ENCODE measurements around the gene LPIN3. TPM values are rescaled to one million over a fixed set of nuclear protein-coding genes. Genes with fewer than 3 reads are reported as not detected.

The LPIN3 gene, protein sequence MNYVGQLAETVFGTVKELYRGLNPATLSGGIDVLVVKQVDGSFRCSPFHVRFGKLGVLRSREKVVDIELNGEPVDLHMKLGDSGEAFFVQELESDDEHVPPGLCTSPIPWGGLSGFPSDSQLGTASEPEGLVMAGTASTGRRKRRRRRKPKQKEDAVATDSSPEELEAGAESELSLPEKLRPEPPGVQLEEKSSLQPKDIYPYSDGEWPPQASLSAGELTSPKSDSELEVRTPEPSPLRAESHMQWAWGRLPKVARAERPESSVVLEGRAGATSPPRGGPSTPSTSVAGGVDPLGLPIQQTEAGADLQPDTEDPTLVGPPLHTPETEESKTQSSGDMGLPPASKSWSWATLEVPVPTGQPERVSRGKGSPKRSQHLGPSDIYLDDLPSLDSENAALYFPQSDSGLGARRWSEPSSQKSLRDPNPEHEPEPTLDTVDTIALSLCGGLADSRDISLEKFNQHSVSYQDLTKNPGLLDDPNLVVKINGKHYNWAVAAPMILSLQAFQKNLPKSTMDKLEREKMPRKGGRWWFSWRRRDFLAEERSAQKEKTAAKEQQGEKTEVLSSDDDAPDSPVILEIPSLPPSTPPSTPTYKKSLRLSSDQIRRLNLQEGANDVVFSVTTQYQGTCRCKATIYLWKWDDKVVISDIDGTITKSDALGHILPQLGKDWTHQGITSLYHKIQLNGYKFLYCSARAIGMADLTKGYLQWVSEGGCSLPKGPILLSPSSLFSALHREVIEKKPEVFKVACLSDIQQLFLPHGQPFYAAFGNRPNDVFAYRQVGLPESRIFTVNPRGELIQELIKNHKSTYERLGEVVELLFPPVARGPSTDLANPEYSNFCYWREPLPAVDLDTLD
- total RNA-seq: 5.9 and 7.0 TPM in 2 replicates

DNA sequence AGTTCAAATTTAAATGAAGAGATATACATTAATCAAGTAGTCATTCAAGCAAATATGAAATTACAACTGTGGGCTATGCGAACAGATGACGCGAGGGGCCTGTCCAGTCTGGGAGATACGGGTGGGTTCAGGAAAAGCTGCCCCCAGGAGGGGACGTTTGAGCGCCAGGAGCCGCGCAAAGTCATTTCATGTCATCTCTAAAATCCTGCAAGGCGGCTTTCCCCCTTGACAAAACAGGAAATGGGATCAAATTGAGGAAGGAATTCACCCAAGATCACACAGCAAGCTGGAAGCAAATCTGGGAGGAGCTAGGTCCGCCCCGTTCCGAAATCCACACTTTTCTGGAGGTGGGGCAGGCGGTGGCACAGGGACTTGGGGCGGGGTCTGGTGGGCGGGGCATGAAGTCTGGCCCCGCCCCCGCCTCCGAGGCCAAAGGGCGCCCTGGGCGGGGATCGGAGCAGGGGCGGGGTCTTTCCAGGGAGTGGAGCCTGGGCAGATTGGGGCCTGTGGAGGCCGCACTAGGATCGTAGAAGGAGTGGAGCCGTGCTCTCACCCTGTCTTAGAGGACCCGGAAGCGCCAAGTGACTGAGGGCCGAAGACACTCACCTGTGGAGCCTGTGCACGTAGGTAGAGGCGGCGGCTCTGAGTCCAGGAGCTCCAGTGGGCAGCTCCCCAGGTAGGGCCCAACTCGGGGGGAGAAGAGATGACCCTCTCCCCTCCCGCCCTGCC lies at the start of gene LPIN3:
Gene LPIN3 (plus strand): TSS at position 495 of the 729 bp plus-strand sequence. CDS start 4,983 bp downstream, outside the sequence.

DNA sequence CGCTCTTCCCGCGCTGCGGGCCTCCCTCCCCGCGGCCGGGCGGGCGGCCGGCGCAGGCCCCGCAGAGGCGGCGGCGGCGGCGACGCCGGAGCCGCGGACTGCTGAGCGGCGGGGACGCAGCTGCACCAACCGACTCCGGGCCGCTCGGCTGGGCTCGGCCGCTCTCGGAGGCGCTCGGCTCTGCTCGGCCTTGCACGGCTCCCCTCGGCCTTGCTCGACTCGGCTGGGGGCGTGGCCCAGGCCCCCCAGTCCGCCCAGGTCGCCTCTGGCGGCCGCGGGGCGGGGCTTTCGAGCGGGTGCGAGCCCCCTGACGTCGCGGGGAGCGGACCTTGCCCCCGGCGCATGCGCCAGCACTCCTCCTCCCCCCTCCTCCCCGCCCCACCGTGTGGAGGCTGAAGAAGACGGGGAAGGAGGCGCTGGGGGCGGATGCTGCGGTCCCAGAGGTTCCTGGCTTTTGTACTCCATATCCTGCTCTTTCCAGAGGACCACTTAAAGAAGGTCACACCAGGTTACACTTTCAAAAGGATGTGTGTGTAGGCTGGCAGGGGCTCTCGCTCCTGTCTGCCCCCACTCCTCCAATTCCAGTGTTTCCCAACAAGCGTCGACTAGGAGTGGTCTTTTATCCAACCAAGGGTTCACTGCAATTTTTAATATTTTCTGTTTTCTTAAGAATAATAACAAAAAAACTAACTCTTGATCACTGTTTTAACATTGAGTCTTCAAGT lies 22.9 kb upstream of the LPIN3 start, which contains the start of gene ZHX3:
Gene ZHX3 (minus strand): TSS at position 186 of the 725 bp plus-strand sequence. CDS start 112,815 bp downstream, outside the sequence.

DNA sequence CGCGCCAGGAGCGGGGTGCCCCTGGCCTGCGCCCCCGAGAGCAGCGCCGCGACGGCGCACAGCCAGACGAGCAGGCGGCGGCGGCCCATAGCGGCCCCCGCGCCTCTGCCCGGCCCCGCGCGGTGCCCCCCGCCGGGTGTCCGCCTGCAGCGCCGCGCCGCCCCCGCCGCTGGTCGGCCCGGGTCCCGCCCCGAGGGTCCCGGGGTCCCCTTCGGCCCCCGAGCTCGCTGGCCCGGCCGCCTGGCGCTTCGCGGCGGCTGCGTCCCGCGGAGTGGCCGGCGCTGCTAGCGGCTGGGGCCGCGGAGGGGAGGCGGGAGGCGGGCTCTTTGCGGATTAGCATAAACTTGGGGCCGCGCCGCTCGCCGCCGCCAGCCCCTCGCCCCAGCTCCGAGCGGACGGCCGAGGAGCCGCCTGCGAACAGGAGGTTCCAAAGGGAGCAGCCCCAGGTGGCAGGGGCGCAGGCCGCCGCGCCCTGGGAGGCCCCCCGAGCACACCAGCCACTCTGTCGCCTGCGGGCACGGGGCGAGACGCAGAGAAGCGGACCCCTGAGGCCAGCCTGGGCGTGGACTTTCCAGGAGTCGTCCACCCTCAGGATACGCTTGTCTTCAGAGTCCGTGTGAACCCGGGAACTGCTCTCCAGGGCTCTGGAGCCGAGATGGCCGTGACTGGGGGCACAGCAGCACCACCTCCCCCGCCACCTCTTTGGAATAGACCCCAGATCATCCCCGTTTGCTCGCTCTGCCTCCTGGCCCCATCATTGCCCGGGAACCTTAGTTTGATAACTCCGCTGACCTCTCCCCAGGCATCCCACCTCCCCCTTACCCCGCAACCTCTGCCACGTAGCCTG lies 26.1 kb downstream of the LPIN3 start, which contains the start of gene EMILIN3:
Gene EMILIN3 (minus strand): TSS at position 273 of the 847 bp plus-strand sequence. CDS start 184 bp downstream, at position 89.

Other genes starting within 250 kb of the LPIN3 start
- gene PLCG1, start 203.3 kb upstream of the LPIN3 start, total RNA-seq: 82.8 and 110 TPM in 2 replicates
- gene ZHX3, start 23.1 kb upstream of the LPIN3 start, total RNA-seq: 49.0 and 57.6 TPM in 2 replicates
- under 0.01 TPM in 1 of 2 replicates, not detected in the other for gene EMILIN3, start 26.0 kb downstream of the LPIN3 start, total RNA-seq